Ramos (cell line): ENCODE measurements around the gene MROH2A.

ENCODE experiments used
- in situ Hi-C: fragments of 300-500 bp; cut with MboI; formaldehyde crosslinking; loops from one replicate; pipeline ENCODE4 v1.14.3; 2022; ENCODE audit warnings: low sequenced_read_pairs; ENCODE audit not compliant: unreplicated experiment

MROH2A gene

DNA sequence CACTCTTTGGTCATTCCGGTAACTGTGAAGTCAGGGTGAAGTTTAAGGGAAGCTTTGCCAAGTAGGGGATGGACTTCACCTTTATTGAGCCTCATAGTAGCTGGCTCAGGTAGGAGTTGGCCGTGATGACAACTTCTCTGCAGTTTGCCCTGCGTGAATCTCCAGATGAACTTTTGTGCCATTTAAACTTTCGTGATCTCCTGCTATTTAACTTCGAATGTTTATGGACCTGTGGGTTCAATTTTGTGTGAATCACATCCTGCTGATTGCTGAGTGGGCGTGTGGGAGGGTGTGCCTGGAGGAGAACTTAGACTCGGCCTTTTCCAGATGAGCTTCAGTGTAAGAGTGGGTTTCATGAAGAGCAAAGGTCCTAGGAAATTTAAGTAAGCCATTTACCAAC is 13.9 kb upstream of the MROH2A start:
- in situ Hi-C loops, result no loop called here

DNA sequence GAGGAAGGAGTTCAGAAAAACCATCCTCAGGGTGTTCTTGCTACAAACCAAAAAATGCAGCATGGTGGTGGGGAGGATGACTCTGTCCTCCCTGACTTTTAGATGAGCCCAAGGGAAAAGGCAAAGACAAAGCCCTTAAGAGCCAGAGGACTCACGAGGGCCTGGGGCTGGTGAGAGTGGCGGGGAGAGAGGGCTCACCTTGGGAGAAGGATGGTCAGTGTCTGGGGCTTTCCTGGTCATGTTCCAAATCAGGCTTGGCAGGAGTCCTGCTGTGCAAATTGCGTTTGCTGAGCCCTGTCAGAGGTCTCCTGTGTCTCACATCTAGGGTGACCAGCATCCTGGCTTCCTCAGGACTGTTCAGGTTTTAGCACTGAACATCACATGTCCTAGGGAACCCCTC is 13.4 kb upstream of the MROH2A start:
- in situ Hi-C loops, result no loop called here

DNA sequence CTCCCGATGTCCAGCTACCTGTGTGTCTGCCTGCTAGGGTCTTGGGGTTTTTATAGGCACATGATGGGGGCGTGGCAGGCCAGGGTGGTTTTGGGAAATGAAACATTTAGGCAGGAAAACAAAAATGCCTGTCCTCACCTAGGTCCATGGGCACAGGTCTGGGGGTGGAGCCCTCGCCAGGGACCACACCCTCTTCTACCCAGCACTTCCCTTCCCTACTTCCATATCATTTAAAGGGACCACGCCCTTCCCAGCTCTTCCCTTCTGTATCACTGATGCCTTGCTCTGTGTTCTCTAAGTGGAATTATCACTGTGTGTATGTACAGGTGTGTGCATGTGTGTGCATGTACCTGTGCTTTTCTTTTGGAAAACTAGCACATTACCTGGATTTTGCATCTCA is 11.7 kb upstream of the MROH2A start:
- in situ Hi-C loops, result no loop called here

DNA sequence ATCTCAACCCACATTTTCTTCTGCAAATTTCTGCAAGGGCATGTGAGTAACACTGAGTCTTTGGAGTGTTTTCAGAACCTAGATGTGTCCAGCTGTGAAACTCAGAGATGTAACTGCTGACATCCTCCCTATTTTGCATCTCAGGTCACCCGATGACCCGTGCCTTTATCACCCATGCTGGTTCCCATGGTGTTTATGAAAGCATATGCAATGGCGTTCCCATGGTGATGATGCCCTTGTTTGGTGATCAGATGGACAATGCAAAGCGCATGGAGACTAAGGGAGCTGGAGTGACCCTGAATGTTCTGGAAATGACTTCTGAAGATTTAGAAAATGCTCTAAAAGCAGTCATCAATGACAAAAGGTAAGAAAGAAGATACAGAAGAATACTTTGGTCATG is 10.1 kb upstream of the MROH2A start:
- in situ Hi-C loops, result no loop called here

DNA sequence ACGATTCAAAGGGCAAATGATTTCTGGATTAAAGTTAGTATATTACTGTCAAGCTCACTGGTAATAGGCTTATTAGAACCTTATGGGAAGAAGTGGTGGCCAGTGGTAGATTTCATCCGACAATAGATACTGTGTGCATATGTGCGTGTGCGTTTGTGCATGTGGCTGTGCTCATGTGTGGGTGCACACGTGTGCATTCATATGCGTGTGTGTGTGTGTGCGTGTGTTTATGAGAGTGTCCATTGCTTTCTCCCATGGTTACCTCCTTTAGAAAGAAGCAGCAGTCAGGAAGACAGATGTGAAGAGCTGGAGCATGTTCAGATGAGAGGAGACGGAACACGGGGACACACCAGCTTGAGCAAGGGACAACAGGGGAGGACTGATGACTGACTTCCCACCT is 8.9 kb upstream of the MROH2A start:
- in situ Hi-C loops, result no loop called here

DNA sequence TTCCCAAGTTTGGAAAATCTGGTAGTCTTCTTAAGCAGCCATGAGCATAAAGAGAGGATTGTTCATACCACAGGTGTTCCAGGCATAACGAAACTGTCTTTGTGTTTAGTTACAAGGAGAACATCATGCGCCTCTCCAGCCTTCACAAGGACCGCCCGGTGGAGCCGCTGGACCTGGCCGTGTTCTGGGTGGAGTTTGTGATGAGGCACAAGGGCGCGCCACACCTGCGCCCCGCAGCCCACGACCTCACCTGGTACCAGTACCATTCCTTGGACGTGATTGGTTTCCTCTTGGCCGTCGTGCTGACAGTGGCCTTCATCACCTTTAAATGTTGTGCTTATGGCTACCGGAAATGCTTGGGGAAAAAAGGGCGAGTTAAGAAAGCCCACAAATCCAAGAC is 6.0 kb upstream of the MROH2A start:
- in situ Hi-C loops, result no loop called here

DNA sequence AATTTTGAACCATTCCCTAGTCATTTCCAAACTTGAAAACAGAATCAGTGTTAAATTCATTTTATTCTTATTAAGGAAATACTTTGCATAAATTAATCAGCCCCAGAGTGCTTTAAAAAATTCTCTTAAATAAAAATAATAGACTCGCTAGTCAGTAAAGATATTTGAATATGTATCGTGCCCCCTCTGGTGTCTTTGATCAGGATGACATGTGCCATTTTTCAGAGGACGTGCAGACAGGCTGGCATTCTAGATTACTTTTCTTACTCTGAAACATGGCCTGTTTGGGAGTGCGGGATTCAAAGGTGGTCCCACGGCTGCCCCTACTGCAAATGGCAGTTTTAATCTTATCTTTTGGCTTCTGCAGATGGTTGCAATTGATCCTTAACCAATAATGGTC is 5.5 kb upstream of the MROH2A start:
- in situ Hi-C loops, result no loop called here

DNA sequence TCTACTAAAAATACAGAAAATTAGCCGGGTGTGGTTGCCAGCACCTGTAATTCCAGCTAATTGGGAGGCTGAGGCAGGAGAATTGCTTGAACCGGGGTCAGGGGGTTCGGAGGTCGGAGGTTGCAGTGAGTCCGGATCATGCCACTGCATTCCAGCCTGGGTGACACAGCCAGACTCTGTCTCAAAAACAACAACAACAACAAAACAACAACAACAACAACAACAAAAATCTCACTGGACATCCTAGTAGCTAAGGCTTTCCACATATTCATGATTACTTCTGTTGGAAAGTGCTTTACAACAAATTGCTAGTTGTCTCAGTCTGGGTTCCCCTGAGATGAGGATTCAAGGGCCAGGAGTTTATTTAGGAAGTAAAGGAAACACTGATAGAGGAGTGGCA is 4.3 kb upstream of the MROH2A start:
- in situ Hi-C loops, result no loop called here

DNA sequence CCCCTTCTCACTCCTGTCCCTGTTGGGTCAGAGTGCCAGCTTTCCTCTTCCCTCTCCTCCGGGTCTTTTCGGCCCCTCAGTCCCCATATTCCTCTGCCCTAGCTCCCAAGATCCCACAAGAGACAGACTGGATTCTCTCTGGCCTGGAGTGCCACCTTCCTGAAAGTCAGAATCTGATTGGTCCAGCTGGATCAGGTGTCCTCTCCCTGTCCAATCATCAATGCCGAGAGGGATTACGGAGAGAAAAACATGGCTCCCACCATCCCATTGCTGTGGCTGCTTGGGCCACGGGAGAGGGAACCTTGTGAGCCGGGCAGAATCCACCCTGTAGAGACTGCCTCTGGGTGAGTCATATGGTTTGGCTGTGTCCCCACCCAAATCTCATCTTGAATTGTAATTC is 2.7 kb upstream of the MROH2A start:
- in situ Hi-C loops, result no loop called here

DNA sequence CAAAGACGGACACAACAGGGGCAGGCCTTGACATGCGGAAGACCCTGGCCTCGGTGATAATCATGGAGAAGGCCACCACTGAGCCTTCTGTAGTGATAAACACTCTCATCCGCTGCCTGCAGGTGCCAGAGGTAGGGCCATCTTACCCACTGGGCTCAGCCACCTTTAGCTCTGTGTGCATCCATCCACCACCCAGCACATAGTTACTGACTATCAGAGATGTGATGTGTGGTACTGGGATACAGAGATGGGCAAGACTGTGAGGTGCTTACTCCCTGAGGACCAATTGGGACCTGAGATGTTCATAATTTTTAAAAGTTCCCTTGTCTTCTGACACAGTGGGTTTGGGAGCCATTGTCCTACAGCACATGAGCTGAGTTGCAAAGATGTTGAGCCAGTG is 1.6 kb downstream of the MROH2A start:
- in situ Hi-C loops, result no loop called here

DNA sequence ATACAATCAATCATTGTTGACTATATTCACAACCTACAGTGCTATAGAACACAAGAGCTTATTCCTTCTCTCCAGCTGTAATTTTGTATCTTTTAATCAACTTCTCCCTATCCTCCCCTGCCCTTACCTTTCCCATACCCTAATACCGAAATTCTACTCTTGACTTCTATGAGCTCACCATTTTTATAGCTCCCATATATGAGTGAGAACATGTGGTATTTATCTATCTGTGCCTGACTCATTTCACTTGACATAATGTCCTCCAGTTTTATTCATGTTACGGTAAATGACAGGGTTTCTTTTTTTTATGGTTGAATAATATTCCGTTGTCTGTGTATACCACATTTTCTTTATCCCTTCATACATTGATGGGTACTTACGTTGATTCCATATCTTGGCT is 2.6 kb downstream of the MROH2A start:
- in situ Hi-C loops, result no loop called here

DNA sequence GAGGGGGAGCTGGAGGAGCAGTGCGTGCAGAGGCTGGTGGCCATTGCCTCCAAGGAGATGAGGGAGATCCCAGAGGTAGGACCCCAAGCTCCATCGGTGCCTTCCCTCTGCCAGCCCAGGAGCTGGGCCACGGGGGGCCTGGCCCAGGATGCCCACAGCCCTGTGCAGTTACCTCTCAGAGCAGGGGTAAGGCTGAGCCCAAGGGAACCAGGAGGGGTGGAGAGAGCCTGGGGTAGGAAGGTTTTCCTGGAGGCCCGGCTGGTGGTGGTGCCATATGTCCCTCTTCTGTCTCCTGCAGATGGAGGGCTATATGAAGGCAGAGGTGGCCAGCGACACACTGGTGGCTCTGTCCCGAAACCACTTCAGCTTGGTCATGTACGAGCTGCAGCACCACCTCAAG is 11.4 kb downstream of the MROH2A start:
- in situ Hi-C loops, result no loop called here

DNA sequence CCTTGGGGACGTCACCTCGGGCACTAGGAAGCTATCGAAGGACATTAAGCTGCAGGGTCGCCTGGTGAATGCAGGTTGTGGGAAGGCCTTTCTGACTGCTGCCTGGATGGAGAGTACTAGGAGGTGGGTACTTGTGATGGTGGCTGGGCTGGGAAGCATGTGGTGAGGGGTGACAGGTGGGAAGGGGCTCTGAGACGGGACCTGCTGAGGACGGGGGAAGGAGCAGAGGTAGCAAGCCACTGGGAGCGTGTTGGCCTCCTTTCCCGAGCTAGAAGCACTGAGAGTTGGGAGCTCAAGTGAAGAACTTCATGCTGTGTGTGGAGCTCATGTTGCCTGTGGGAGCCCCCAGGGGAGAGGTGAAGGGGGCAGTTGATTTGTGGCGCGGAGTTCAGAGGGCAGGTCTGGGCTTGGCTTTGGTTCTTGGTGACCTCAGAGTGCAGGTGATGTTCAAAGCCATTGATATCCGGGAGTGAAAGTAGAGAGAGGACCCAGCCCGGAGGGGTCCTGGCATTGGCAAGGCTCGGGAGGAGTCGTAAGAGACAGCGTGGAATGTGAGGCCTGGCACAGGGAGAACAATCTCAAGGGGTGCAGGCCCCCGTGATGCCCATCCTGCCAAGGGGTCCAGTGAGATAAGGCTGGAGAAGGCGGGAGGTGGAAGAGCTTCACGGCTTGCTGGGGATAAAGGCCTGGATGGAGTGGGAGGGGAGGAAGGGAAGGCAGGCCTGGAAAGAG is 13.2 kb downstream of the MROH2A start:
- in situ Hi-C loops, result no loop called here

DNA sequence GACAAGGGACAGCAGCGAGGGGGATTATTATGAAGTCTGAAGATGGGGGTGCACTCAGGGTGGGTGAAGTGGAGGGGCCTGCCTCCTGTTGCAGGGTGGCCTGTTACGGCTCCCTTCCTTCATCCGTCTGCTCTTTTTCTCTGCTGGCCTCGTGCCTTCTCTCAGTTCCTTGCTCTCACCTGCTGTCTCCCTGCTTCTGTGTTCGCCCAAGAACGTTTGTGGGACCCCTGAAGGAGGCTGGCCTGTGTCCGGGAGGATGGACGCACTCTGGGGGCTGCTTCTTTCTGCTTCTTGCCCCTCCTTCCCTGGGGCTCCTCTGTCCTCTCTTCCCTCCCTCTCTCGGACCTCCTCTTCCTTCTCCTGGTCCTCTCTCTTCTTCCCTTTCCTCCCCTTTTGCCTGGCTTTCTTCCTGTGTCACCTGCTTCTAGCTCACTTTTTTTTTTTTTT is 13.8 kb downstream of the MROH2A start:
- in situ Hi-C loops, result no loop called here

DNA sequence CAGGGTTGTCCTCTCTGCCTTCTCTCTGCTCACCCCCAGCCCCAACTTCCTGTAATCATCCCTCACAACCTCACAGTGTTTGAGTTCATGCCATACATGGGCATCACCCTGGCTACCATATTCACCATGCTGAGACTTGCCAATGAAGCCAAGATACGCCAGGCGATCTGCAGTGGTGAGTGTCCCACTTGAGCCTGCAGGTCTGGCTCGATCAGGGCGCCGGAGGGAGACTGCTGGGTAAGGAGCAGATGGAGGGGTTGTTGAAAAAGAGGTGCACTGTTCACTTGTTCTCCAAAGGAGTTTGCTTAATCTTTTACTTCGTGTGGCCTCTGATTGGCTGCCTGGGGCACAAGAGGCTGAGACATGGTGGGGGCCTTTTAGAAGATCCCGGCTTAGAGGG is 14.6 kb downstream of the MROH2A start:
- in situ Hi-C loops, result no loop called here

DNA sequence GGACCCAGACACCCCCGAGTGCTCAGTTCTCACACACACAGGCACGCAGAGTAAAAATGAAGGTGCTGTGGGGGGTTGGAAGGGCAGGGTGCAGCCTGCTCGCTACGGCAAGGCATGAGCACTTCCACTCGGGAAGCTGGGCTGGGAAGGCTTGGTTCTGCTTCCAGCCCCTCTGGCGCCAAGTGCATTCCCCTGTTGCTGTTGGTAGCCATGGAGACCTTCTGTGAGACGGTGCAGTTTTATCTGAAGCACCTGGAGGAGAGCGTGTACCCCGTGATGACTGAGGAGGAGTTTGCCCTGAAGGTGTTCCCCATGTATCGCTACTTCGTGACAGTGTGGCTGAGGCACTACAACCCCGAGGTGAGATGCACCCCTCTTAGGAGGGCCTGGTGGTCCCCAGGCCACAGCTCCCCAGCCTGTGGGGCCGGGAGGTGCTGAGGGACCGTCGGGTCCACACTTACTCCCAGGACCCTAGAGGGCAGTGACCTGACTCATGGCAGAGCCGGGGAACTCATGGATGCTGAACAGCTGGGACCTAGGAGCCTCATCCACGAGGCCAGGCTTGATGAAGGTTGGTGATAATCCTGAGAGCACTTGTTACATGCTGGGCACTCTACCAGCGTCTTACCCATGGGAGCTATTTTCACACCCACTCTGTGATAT is 15.5 kb downstream of the MROH2A start:
- in situ Hi-C loops, result no loop called here

DNA sequence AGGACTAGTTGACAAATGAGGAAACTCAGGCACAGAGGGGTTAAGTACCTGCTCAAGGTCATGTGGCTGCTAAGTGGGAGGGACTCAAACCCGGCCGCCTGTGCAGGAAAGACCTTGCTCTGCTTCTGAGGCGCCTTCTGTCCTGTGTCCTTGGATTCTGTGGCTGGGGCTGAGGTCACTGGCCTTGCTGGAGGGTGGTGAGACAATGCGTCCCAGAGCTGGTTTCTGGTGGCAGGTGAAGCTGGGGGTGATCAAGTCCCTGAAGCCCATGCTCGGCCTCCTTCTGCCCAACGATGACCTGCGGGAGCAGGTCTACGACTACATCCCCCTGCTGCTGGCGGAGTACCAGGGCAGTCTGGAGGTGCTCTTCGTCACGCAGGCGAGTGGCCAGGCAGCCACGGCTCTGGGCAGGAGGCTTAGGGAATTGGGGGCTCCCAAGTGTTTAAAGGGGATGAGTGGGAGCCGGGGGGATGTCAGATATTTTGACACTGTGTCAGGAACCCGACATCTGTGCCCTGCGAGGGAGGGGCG is 16.1 kb downstream of the MROH2A start:
- in situ Hi-C loops, result no loop called here

DNA sequence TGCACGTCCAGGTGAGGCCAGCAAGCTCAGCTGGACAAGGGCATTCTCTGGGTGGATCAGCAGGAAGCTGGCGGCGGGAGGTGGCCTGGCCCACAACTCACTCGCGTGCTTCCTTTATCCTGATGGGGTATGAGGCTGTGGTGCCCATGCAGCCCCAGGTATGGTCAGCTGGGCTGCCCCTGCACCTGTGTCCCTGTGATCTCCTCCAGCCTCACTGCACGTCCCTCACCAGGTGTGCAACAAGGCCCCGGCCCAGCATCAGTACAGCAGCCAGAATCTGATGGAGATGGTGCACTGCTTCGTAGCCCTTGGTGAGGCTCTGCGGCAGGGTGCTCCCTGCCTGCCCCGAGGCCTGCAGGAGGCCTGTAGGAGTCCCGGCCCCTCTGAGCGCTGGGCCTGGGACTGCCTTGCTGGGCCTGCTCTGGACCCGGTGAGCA is 17.6 kb downstream of the MROH2A start:
- in situ Hi-C loops, result no loop called here

DNA sequence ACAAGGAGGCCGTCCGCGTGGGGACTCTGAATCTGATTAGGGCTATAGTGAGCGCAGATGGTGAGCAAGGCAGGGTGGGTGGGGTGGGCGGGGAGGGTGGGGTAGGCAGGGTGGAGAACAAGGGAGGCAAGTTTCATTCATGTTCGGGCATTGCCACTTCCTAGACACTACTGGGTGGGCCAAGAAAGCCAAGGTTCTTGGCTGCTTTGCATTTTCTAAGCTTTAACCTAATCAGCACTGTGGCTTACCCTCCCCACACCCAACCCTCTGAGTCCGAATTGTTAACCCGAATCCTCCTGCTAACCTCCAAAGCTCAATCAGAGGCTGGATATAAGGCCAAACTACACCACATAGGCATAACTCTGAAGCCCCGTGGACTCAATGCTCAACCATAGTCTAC is 18.1 kb downstream of the MROH2A start:
- in situ Hi-C loops, result no loop called here

DNA sequence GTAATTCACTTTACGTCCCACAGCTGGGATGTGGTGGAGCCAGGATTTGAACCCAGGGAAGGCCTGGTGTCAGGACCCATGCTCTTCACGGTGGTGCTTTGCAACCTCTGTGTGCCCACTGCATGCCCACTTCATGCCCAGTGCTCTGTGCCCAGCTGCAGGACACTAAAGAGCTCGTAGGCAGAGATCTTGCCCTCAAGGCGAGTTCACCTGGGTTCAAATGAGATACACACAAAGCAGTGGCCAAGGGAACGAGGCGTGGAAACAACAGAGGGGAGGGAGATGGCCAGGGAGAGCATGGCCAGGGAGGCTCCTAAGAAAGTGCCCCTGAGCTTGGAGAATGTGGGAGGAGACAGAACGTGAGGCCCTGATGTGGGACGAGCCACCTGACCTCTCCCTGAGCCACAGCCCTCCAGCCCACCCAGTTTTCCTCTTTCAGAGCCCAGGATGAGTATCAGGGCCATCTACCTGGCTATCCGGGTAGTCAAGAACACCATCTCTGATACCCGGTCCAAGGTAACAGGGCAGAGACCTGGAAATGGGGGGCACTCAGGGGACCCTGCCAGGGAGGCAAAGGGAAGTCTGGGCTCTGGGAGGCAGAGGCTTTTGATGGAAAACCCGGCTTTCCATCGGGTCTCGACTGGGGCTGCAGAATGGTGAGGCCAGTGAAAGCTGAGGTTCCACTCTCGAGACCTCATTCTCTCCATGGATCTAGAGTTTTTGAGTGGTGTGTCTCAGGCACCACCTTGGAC is 20.4 kb downstream of the MROH2A start:
- in situ Hi-C loops, result no loop called here

DNA sequence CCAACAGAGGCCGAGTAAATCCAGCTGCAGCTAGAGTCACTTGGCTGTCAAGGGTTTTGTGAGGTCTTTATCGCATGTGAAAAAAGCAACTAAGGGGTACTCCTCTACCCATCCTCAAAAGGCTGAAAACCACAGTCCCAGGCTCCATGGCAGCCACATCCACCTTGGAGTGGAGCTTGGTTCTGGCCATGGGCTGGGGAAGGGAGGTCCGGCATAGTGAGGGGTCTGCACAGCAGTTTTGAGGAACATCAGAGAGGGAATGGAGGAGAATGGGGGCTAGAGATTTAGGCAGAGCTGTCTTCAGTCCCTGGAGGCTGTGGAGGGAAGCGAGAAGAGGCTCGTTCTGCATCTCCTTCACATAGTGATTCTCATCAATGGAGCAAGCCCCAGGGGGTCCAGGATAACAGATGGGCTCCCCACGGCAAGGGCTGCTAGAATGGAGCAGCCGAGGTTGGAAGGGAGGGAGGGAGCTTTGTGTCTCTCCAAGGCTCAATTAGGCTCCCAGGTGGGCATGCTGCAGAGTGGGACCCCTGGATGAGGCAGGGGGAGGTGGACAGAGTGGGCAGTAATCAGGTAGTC is 21.0 kb downstream of the MROH2A start:
- in situ Hi-C loops, result no loop called here
